NCI-H2196 treated with DMSO at 0.1 percent for 48 hours (cell line): ENCODE results near the gene F13B.
"Not testable (repeated sequence)": the region's sequence is repeated elsewhere in the genome, so short reads cannot be mapped to it uniquely, and the experiment has no call there.

ENCODE experiments used
- DNase-seq: peaks from one replicate; lab custom pipeline; 2025; ENCODE audit not compliant: unreplicated experiment; lab: John Stamatoyannopoulos, UW

The F13B gene, protein sequence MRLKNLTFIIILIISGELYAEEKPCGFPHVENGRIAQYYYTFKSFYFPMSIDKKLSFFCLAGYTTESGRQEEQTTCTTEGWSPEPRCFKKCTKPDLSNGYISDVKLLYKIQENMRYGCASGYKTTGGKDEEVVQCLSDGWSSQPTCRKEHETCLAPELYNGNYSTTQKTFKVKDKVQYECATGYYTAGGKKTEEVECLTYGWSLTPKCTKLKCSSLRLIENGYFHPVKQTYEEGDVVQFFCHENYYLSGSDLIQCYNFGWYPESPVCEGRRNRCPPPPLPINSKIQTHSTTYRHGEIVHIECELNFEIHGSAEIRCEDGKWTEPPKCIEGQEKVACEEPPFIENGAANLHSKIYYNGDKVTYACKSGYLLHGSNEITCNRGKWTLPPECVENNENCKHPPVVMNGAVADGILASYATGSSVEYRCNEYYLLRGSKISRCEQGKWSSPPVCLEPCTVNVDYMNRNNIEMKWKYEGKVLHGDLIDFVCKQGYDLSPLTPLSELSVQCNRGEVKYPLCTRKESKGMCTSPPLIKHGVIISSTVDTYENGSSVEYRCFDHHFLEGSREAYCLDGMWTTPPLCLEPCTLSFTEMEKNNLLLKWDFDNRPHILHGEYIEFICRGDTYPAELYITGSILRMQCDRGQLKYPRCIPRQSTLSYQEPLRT

DNA sequence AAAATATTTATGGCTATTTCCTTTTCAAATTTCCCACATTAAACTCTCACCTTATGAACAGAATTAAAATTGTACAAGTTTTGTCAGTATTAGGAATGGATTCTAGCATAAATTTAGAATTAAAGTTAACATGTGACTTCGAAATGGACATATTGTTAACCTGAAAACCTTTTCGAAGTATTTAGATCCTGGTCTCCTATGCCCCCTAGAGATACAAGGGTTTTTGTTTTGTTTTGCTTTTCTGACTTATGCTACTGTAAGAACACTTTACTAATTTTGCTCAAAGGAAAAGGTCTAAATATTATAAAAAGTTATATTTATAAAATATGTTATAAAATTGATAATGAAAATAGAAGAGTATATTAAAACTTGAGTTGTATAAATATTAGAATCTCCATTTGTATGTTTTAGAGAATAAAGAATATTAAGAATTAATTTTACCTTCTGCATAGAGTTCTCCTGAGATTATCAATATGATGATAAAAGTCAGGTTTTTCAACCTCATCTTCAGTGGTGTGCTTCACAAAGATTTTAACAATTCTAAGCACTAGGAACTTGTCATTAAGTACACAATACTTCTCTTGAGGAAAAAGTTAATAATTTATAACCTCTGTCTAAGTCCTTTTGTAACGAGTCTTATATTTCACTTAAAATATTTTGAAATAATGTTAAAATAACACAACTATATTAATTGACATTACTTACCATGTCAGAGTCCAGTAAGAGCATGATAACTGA, at the start of gene F13B:
TSS of gene F13B (minus strand) at position 542 of the 738 bp plus-strand sequence. CDS start at position 505, 37 bp downstream.
- DNase-seq, result no peak

DNA sequence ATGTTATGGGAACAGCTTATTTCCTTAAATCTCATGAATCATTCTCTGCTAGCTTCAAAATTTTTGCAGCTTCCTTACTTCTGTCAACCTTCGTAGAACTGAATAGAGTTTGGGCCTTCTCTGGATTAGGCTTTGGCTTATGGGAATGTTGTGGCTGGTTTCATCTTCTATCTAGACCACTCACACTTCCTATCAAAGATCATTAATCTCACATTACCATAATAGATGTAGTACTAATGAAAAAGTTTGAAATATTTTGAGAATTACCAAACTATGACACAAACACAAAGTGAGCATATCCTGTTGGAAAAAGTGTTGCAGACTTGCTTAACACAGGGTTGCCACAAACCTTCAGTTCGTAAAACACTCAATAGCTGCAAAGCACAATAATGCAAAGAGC, 49.1 kb upstream of the F13B start:
- DNase-seq, result no peak

DNA sequence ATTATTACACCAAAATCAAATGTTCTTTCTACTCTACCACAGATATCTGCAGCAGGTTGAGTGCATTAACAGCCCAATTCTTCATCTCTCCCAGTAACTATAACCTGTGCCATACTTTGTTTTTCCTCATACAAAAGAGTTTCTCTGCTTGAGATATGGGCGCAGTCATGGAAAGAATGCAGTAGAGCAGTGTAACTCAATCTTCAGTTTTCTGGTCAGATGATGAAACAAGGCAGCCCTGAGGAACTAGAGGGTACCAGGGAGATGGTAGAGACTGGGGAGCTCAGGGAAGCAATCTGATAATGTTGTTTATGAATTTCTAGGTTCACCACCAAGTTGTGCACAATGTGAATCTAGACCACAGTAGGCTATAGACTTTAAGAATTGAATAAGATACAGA, 39.8 kb upstream of the F13B start:
- DNase-seq, result no peak

DNA sequence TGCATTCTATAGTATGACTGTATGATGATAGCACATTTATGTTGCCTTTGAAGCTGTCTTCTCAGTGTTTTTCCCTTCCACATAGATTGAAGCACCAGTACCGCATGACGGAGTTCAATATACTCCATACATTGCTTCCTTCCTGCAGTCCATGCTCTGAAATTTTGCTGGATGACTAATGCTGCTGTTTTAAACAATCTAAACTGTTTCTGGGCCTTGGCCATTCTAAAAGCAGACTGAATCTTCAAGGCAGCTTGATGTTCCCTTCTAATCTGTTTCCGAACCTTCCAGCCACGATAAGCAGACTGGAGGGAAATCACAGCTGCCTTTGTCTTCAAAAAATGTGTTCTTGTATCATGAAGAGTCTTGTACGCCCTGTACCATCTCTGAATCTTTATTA, 36.2 kb upstream of the F13B start:
- no peak for DNase-seq

DNA sequence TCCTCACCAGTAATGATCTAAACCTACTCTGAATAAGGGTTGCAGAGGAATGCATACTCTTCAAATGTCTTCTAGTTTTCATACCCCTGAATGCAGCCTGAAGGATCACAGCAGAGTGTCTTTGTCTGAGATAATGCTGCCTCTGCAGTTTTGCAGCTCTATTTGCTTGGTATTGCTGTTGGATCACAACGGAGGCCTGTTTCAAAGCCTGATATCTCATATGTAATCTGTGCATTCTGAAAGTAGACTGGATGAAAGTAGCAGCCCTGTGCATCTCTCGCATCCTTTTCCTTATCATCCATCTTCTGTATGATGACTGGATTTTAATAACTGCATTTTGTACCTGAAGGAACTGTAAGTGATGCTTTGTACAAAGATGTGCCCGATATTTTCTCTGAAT, 34.9 kb upstream of the F13B start:
- no peak for DNase-seq

DNA sequence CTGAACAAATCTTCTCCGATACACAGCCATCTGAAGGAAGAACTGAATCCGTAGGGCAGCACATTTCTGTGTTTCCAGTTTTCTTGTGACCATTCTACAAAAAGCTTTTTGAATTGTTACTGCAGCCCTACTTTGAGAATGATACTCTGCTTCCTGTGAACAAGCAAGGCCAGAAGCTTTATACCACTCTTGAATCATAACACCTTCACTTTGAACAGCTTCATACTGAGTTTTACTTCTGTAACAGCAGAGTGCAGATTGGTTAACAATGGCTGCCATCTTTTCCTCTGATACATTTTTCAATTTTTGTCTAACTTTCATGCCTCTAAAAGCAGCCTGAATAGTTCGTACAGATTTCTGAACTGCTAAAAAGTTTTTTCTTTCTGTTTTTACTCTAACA, 33.6 kb upstream of the F13B start:
- DNase-seq, result no peak

DNA sequence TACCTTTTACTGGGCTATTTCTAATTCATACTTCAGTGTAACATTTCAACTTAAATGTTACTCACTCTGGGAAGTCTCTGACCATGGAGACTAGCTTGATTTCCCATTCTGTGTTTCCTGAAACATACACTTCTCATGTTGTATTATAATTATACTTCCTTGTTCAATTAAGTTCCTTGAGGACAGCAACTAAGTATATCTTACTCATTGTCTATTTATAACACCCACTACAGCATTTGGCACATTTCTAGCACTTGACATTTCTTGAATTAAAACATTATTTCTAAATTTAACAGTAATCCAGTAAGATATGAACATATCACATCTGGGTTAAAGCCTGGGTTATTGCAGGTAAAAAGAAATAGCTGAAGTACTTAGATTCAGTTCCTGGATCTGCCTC, 32.4 kb upstream of the F13B start:
- DNase-seq, result no peak

DNA sequence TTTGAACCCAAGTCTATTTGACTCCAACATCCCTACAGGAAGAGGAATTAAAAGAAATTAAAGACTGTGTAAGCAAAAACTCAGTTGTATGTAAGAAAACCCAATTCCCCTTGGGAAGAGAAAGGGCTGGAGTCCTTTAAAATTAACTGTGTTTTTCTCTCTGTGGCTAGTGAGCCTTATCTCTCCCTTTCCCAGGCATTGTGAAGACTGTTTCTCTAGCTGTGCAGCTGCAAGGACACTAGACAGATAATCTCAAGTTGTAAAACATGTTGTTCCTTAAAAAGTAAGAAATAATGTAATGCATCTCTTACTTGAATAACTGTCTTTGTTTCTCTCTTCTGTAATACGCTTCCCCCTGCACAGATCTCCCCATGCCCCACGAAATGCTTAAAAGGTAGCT, 29.9 kb upstream of the F13B start:
- DNase-seq, result not testable (repeated sequence)

DNA sequence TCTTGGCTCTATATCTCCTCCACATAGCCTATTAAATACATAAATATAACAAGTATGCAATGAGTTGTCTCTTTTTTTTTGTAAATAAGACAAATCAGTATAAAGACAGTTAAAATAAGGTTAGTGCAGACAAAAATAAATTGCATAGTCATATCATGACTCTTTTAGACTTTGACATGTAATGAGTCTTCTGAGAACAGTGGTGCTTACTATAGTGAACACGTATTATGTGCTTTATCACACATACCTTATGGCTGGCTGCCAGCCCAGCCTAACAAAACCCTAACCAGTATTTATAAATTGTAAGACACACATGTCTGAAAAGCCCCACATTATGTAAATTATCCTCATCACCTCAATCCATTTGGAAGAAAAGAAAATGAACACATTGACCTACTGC, 29.1 kb upstream of the F13B start:
- DNase-seq, result no peak

DNA sequence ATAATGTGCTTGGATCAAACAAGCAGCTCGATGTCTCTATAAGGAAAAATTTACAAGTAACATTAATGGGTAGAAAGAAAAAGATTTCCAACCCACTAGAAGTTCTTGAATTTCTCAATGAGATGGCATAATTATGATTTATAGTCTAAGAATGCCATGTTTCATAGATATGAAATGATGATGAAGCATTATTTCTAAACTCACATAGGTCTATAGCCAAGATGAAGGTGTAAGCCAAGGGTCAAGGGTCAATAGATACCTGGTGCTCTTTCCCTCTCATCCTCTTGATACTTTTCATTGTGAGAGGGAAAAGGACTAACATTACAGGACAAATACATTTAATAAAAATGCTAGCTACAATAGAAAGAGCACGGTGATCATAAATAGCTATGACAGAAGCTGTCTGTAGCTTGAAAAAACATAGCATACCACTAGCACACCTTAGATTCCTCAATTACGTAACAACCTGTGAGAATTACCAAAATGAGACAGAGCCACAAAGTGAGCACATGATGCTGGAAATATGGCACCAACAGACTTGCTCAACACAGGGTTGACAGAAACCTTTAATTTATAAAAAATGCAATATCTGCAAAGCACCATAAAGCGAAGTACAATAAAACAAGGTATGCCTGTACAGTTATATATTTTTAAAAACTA, 26.3 kb upstream of the F13B start:
- DNase-seq, result no peak

DNA sequence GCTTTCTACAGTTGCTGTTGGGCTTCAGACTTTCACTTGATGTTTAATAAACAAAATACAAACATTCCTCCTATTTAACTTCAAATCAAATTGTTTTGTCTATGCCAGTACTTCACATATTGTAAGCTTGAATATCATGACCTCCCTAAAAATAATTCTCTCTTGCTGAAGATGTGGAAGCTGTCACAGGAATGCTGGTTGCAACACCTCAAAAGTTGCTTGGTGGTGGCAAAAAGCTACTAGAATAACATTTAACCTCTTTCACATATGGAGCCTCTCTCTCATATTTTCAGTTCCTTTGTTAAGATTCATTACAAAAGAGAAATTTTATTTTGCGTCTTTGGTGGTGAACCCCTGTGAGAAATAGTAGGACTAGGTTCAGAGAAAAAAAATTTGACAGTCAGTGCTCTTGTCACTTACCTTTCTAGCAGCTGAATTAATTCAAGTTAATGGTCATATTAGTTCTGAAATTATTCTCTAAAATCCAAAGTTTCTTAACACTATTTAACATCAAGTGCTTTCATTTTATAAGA, 25.5 kb upstream of the F13B start:
- no peak for DNase-seq

DNA sequence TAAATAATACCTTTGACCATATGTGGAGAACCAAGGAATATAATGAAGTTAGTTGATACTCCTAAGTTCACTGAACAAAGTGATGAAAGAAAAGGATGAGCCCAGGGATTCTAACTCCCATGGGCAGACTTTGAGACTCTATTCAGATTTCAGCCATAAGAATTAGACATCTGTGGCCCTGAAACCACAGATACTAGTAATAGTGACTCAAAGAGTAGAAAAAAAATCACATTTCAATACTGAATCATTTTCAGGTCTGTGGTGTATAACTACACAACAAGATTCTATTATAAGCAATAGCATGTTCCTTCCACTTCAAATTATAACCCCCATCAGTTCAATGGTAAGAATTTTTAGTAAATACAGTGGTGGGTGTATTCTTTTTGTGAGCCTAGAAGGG, 16.4 kb upstream of the F13B start:
- DNase-seq, result no peak

DNA sequence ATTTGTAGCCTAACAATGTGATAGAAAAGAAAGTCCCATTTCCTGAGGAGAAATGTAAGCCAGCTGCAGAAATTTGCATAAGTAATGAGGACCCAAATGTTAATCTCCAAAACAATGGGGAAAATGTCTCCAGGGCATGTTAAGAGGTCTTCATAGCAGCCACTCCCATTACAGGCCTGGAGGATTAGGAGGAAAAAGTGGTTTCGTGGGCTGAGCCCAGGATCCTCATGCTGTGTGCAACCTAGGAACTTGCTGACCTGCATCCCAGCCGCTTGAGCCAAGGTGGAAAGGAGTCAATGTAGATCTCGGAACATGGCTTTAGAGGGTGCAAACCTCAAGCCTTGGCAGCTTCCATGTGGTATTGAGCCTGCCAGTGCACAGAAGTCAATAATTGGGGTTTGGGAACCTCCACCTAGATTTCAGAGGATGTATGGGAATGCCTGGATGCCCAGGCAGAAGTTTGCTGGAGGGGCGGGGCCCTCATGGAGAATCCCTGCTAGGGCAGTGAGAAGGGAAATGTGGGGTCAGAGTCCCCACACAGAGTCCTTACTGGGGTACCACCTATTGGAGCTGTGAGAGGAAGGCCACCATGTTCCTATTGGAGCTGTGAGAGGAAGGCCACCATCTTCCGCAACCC, 14.2 kb upstream of the F13B start:
- DNase-seq, result no peak

DNA sequence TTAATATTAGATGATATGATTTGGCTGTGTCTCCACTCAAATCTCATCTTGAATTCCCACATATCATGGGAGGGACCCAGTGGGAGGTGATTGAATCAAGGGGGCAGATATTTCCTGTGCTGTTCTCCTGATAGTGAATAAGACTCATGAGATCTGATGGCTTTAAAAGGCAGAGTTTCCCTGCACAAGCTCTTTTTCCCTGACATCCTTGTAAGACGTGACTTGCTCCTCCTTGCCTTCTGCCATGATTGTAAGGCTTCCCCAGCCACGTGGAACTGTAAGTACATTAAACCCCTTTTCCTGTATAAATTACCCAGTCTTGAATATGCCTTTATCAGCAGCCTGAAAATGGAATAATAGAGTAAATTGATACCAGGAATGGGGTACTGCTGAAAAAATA, 13.3 kb upstream of the F13B start:
- DNase-seq, result no peak

DNA sequence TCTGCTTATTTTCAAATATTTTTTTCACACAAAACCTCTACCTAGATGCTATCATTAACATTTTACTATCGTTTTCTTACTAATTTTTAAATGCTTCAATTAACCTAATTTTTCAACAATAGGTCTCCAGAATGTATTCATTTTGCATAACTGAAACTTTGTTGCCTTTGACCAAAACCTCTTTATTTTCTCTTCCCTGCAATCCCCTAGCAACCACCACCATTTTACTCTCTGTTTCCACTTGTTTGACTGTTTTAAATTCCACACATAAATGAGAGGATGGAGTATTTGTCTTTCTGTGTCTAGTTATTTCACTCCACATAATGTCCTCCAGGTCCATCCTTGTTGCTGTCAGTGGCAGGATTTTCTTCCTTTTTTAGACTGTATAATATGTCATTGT, 9.5 kb upstream of the F13B start:
- no peak for DNase-seq

DNA sequence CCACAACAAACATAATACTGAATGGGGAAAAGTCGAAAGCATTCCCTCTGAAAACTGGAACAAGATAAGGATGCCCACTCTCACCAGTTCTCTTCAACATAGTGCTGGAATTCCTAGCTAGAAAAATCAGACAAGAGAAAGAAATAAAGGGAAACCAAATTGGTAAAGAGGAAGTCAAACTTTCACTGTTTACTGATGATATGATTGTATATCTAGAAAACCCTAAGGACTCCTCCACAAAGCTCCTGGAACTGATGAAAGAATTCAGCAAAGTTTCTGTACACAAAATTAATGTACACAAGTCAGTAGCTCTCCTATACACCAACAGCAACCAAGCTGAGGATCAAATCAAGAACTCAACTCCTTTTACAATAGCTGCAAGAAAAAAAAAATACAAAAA, 6.9 kb upstream of the F13B start:
- DNase-seq, result no peak

DNA sequence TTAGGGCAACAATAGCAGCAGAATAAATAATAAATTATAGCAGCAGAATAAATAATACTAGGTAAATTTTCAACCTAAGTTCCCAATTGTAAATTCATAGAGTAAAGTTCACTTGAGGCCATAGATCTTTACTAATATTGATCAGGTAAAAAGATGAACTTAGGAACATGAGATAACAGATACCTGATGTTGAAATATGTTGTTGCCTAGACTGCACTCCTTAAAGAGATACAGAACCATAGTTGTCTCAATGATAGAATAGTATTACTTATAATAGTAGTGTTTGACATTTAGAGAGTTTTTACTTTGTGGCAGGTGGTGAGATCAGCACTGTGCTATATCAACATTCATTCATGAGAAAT, 378 bp upstream of the F13B start:
- DNase-seq, result no peak

DNA sequence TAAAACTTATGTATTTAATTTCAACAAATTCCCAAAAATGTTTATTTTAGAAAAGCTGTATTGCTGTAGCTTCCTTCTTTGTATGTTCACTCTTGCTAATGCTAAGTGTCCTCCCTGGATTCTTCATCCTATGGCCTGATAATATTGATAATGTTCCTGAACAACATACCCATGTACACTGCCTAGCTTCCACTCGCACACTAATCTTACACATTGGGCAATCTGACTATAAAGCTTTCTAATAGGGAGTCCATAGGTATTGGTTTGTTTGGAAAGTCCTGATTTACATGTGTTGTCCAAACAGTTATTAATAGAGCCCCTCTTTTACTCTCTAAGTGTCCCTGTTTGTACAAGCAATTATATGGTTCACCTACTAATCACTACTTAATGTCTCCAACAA, 783 bp downstream of the F13B start:
- no peak for DNase-seq

DNA sequence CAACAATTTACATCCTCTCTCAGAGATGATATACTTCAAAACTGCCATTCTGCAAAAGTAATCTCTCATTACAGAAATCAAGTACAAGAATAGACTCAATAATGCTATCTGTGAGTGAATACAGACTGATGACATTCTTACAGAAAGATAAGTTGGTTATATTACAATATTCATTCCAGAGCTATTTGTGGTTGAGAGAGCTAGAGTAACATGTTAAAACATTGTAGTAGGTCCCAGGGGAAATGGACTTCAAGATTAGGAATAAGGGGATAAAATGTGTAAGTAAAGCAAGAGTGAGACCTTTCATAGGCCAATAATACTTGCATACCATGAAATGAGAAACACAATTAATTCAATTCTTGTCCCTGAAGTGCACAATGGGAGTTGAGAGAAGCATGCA, 1.5 kb downstream of the F13B start:
- DNase-seq, result no peak

DNA sequence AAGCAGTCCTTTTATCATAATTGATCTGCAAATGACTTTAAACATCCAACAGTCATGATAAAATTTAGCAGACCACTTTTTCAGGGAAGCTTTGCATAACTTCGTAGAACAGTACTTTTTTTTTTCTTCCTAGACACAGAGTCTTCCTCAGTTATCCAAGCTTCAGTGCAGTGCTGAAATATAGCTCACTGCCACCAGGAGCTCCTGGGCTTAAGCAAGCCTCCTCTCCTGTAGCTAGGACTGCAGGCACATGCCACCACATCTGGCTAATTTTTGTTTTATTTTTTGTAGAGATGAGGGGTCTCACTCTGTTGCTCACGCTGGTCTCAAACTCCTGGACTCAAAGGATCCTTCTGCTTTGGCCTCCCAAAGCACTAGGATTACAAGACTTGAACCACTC, 3.8 kb downstream of the F13B start:
- DNase-seq, result no peak

DNA sequence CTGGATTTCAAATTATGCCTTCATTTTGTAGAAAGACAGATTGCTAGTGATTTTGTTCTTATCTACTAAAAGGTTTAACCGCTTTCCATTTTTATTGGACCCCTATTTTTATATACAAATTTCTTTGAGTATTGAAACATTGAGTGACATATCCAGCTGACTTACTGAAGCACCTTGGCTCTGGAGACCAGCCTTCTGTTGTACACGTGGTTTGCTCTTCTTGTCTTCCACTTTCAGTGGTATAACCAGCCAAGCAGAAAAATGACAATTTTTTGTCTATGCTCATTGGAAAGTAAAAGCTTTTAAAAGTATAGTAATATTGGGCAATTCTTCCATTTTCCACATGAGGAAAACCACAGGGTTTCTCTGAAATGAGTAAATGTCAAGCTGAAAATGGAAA, 4.4 kb downstream of the F13B start:
- DNase-seq, result no peak
